AG04450 (cell line): ENCODE results near the gene SGTA. TPM values are rescaled to one million over a fixed set of nuclear protein-coding genes. Genes with fewer than 3 reads are reported as not detected.
"Not testable (repeated sequence)": the region's sequence is repeated elsewhere in the genome, so short reads cannot be mapped to it uniquely, and the experiment has no call there.

ENCODE experiments used
- CTCF ChIA-PET: fragments of 300-600, 350-600 bp; formaldehyde crosslinking; extraction: SDS; loops from one replicate; lab custom pipeline; 2022; ENCODE audit warnings: antibody characterized with exemption, inconsistent platforms; lab: Charles Lee
- POLR2A ChIA-PET: fragments of 350-600 bp; formaldehyde crosslinking; extraction: SDS; loops from one replicate; lab custom pipeline; 2021; ENCODE audit warnings: antibody characterized with exemption, inconsistent platforms; lab: Yijun Ruan, JAX
- DNase-seq: peaks from one replicate; pipeline ENCODE4 v3.0.0-alpha.2; 2011; ENCODE audit warnings: low read depth, low spot score
- H3K27ac ChIP-seq: one replicate; pipeline ENCODE4 v1.5.1; 2012; ENCODE audit warnings: low read depth, low read length, control low read depth
- H3K27me3 ChIP-seq: one replicate; pipeline ENCODE4 v1.6.0; 2012; ENCODE audit warnings: low read length; ENCODE audit not compliant: control insufficient read depth, insufficient read depth
- H3K4me3 ChIP-seq: 2 replicates; pipeline ENCODE4 v1.5.1; 2011; ENCODE audit warnings: mild to moderate bottlenecking, low read depth, low read length, control low read depth
- H3K9me3 ChIP-seq: 2 replicates; pipeline ENCODE4 v1.5.1; 2012; ENCODE audit warnings: low read length; ENCODE audit not compliant: control insufficient read depth, insufficient read depth
- polyA plus RNA-seq: library from polyadenylated mRNA; depleted of rRNA; stranded (reverse); fragments of >200 nt; gene quantifications from 2 replicates; pipeline ENCODE4 v1.2.3, GENCODE V29; 2011
- TF ChIP-seq, protein P1 (sequence below): IDR thresholded peaks from 2 replicates; pipeline ENCODE4 v1.5.1; 2011; ENCODE audit warnings: low read depth, low read length, control low read depth, inconsistent platforms

The SGTA gene
- polyA plus RNA-seq, 1 experiment = 44.0 TPM

DNA sequence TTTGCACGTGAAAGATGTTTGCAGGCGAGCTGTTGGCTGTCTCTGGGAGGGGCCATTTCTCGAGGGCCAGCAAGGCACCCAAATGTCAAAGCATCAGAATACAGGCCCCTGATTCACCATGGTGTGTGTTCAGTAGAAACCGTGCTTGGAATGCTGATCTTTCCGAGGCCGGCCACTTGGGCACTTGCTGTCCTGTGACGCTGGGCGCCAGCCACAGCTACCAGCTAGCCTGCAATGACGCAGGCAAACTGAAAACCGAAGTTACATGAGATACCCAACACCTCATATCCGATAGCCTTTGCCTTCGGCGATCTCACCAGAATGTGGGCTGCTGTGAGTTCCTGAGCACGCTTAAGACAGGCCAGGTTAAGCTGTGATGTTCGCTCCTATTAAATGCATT is 14.2 kb upstream of the SGTA start:
- DNase-seq = no peak
- no peak overlapping the region for H3K27ac ChIP-seq
- CTCF ChIA-PET = no interaction called here
- H3K4me3 ChIP-seq = no peak overlapping the region
- H3K9me3 ChIP-seq = no peaks in the 10 kb centered on the region; the same call in 1 of the 2 replicates
- TF ChIP-seq, protein P1, sequence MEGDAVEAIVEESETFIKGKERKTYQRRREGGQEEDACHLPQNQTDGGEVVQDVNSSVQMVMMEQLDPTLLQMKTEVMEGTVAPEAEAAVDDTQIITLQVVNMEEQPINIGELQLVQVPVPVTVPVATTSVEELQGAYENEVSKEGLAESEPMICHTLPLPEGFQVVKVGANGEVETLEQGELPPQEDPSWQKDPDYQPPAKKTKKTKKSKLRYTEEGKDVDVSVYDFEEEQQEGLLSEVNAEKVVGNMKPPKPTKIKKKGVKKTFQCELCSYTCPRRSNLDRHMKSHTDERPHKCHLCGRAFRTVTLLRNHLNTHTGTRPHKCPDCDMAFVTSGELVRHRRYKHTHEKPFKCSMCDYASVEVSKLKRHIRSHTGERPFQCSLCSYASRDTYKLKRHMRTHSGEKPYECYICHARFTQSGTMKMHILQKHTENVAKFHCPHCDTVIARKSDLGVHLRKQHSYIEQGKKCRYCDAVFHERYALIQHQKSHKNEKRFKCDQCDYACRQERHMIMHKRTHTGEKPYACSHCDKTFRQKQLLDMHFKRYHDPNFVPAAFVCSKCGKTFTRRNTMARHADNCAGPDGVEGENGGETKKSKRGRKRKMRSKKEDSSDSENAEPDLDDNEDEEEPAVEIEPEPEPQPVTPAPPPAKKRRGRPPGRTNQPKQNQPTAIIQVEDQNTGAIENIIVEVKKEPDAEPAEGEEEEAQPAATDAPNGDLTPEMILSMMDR = no peak
- POLR2A ChIA-PET = no interaction called here
- H3K27me3 ChIP-seq = no peaks in the 10 kb centered on the region

DNA sequence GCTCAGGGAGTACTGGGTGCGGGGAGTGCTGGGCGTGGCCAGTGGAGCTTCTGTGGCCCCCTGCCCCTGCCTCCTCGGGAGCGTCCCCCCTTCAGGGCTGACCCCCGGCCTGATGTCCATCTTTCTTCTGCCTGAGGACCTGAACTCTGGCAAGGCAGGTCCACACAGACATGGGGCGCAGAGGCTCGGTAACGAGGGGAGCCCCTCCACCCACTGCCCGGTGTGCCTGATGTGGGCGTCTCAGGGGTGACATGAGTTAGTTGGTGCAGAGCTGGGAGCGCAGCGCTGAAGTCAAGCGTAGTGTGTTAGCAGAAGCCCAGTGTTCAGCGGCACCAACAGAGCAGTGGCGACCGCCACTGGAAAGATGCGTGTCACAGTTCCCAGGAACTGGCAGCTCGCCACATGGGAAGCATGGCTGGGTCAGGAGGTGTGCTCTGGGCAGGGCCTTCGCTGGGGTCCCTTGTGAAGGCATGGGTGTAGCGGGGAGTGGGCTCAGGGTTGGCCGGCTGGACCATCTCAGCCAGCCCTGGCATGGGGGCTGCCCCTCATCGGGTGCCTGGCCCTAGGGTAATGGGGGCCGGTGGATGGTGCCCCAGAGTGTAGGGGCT is 13.7 kb upstream of the SGTA start:
- CTCF ChIA-PET = no interaction called here
- DNase-seq = no peak

DNA sequence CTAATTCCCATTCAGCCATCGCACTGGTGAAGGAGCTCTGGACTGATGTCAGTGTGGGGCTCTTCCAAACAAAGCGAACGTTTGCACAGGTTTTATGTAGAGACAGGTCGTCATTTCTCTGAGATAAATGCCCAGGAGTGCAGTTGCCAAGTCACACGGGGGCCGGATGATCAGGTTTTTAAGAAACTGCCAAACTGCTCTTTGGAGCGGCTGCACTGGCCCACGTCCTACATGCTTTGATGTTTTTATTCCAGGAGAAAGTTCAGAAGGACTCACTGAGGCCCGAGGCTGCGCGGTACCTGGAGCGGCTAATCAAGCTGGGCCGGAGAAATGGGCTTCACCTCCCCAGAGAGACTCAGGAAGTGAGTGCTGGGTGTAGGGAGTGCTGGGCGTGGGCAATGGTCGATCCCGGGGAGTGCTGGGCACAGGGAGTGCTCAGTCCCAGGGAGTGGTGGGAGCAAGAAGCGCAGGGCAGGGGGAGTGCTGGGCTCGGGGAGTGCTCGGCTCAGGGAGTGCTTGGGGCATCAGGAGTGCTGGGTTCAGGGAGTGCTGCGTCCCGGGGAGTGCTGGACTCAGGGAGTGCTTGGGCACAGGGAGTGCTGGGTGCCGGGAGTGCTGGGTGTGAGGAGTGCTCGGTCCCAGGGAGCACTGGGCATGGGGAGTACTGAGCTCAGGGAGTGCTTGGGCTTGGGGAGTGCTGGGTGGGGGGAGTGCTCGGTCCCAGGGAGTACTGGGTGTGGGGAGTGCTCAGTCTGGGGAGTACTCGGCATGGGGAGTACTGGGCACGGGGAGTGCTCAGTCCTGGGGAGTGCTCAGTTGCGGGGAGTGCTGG is 13.0 kb upstream of the SGTA start:
- no peaks in the 10 kb centered on the region for H3K27me3 ChIP-seq
- CTCF ChIA-PET = no interaction called here
- POLR2A ChIA-PET = no interaction called here
- TF ChIP-seq, protein P1 = no peak
- no peak for DNase-seq
- no peak overlapping the region for H3K27ac ChIP-seq
- H3K4me3 ChIP-seq = no peak overlapping the region
- no peaks in the 10 kb centered on the region; the same call in 1 of the 2 replicates for H3K9me3 ChIP-seq

More for the DNA sequence above, 13.7 kb upstream of the SGTA start:
- Histone ChIP-seq H3K9me3 (no peaks in the 10 kb centered on the region; the same call in 1 of the 2 replicates), H3K27me3 (no peaks in the 10 kb centered on the region), H3K4me3 (no peak overlapping the region), H3K27ac (no peak overlapping the region)
- POLR2A ChIA-PET = no interaction called here
- TF ChIP-seq, protein P1 = no peak

DNA sequence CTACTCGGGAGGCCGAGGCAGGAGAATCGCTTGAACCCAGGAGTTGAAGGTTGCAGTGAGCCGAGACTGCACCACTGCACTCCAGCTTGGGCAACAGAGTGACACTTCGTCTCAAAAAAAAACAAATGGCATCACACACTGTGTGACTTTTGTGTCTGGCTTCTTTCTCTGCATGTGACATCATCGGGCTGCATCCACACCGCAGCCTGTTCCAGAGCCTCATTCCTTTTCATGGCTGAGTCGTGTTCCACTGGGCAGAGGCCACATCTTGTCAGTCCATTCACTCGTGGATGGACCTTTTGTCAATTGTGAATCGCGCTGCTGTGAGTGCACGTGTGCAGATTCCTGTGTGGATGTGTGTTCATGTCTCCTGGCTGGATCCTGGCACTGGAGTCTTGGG is 10.5 kb upstream of the SGTA start:
- POLR2A ChIA-PET = interaction anchor here (0.6 kb wide), 1 partner anchor 154 kb away, joined by 3 read pairs; no protein-coding TSS in a partner anchor
- DNase-seq = no peak
- CTCF ChIA-PET = no interaction called here
- Histone ChIP-seq H3K4me3 (no peak overlapping the region), H3K27me3 (no peaks in the 10 kb centered on the region), H3K9me3 (no peaks in the 10 kb centered on the region; the same call in 1 of the 2 replicates), H3K27ac (no peak overlapping the region)
- TF ChIP-seq, protein P1 = no peak

DNA sequence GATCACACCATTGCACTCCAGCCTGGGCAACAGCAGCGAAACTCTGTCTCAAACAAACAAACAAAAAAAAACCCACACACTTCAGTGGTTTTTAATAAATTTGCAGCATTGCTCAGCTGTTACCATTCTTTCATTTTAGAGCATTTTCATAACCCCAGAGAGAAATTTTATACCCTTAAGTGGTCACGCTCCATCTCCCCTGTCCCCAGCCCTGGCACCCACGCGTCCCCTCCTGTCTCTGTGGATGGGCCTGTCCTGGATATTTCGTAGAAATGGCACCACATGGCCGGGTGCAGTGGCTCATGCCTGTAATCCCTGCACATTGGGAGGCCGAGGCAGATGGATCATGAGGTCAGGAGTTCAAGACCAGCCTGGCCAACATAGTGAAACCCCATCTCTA is 10.1 kb upstream of the SGTA start:
- CTCF ChIA-PET = no interaction called here
- Histone ChIP-seq H3K27me3 (no peaks in the 10 kb centered on the region), H3K4me3 (no peak overlapping the region), H3K27ac (no peak overlapping the region), H3K9me3 (no peaks in the 10 kb centered on the region; the same call in 1 of the 2 replicates)
- POLR2A ChIA-PET = no interaction called here
- TF ChIP-seq, protein P1 = no peak
- DNase-seq = no peak

DNA sequence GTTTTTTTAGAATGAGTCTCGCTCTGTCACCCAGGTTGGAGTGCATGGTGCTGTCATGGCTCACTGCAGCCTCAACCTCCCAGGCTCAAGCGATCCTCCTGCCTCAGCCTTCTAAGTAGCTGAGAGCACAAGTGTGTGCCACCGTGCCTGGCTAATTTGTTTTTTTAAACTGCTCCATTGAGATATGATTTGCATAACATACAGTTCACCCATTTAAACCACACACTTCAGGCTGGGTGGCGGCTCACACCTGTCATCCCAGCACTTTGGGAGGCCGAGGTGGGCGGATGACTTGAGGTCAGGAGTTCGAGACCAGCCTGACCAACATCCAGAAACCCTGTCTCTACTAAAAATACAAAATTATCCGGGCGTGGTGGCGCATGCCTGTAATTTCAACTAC is 9.6 kb upstream of the SGTA start:
- POLR2A ChIA-PET = not testable (repeated sequence)

More for the DNA sequence above, 9.6 kb upstream of the SGTA start:
- DNase-seq, H3K27ac ChIP-seq, H3K27me3 ChIP-seq, H3K9me3 ChIP-seq, CTCF ChIA-PET, H3K4me3 ChIP-seq: not testable (repeated sequence)
